Posterior cingulate gyrus (tissue), 11 donors: ENCODE data around the gene CDYL.
A peak's percentile ranks its signal among the peaks of the same experiment; 100 is the strongest.
"Not testable (repeated sequence)": the region's sequence is repeated elsewhere in the genome, so short reads cannot be mapped to it uniquely, and the experiment has no call there.

Source experiments
- DNase-seq, 10 donors: peaks; one replicate each; pipeline versions ENCODE4 v3.0.0 to v3.0.0-alpha.2; 2020 to 2021; ENCODE audit warnings: mixed read lengths in 3 of 10
- intact Hi-C: fragments of 100-400 bp; cut with DNase I; formaldehyde crosslinking; loops from one replicate; pipeline ENCODE4 v1.15.1; 2023

CDYL gene

GRCh38 chr6:4822476-4822875, 46.3 kb downstream of the CDYL start:
- no peak for DNase-seq
- intact Hi-C loops, result no loop called here

- intact Hi-C loops, result no loop called here
- DNase-seq, result no peak
These were observed 52.0 kb downstream of the CDYL start for GRCh38 chr6:4828187-4828698.

GRCh38 chr6:4829089-4829488, 52.9 kb downstream of the CDYL start:
- no peak for DNase-seq
- intact Hi-C loops, result no loop called here

- DNase-seq, intact Hi-C loops: not testable (repeated sequence)
These were observed 59.3 kb downstream of the CDYL start for GRCh38 chr6:4835540-4835939.

GRCh38 chr6:4840169-4840568, 64.0 kb downstream of the CDYL start:
- intact Hi-C loops, result no loop called here
- no peak for DNase-seq

GRCh38 chr6:4844108-4844507, 67.9 kb downstream of the CDYL start:
- intact Hi-C loops, result no loop called here
- no peak for DNase-seq

GRCh38 chr6:4846387-4846786, 70.2 kb downstream of the CDYL start:
- intact Hi-C loops, result no loop called here
- DNase-seq, result no peak

- intact Hi-C loops, result no loop called here
- DNase-seq, result peak in 1 of 10 donors; percentile 36
These were observed 72.3 kb downstream of the CDYL start for GRCh38 chr6:4848382-4849068.

- intact Hi-C loops, result no loop called here
- no peak for DNase-seq
These were observed 73.2 kb downstream of the CDYL start for GRCh38 chr6:4849226-4850022.

- DNase-seq, result no peak
- intact Hi-C loops, result no loop called here
These were observed 74.8 kb downstream of the CDYL start for GRCh38 chr6:4851035-4851434.

- intact Hi-C loops, DNase-seq: not testable (repeated sequence)
These were observed 76.0 kb downstream of the CDYL start for GRCh38 chr6:4852186-4852585.

- DNase-seq, result no peak
- intact Hi-C loops, result no loop called here
These were observed 76.7 kb downstream of the CDYL start for GRCh38 chr6:4852938-4853337.

- DNase-seq, result no peak
- intact Hi-C loops, result no loop called here
These were observed 77.1 kb downstream of the CDYL start for GRCh38 chr6:4853349-4853748.

- DNase-seq, result peak in 1 of 10 donors; percentile 71
- intact Hi-C loops, result no loop called here
These were observed 77.7 kb downstream of the CDYL start for GRCh38 chr6:4853782-4854511.

- no peak for DNase-seq
- intact Hi-C loops, result no loop called here
These were observed 80.6 kb downstream of the CDYL start for GRCh38 chr6:4856785-4857184.

GRCh38 chr6:4858194-4859015, 82.2 kb downstream of the CDYL start:
- DNase-seq, result no peak
- intact Hi-C loops, result no loop called here

GRCh38 chr6:4860387-4860786, 84.2 kb downstream of the CDYL start:
- intact Hi-C loops, result no loop called here
- no peak for DNase-seq

GRCh38 chr6:4861564-4861963, 85.4 kb downstream of the CDYL start:
- intact Hi-C loops, result no loop called here

GRCh38 chr6:4864519-4864918, 88.3 kb downstream of the CDYL start:
- DNase-seq, result no peak

More at GRCh38 chr6:4861564-4861963, 85.4 kb downstream of the CDYL start:
- no peak for DNase-seq

GRCh38 chr6:4865006-4865405, 88.8 kb downstream of the CDYL start:
- DNase-seq, intact Hi-C loops: not testable (repeated sequence)

More at GRCh38 chr6:4864519-4864918, 88.3 kb downstream of the CDYL start:
- intact Hi-C loops, result no loop called here
